H9 (cell line): ENCODE data around the gene MCU. TPM values are rescaled to one million over a fixed set of nuclear protein-coding genes. Genes with fewer than 3 reads are reported as not detected.

ENCODE experiments used
- DNase-seq: peaks from one replicate; pipeline ENCODE4 v3.0.0-alpha.2; 2017
- H2AFZ ChIP-seq: one replicate; pipeline ENCODE4 v1.6.1; 2013; ENCODE audit warnings: mild to moderate bottlenecking, low read length, control low read depth, moderate library complexity
- H2AK5ac ChIP-seq: 2 replicates; pipeline ENCODE4 v1.6.1; 2013; ENCODE audit warnings: low read length, control low read depth, mixed read lengths; ENCODE audit not compliant: insufficient read length
- H2BK120ac ChIP-seq: one replicate; pipeline ENCODE4 v1.6.1; 2013; ENCODE audit warnings: low read depth, mild to moderate bottlenecking, low read length, control low read depth, inconsistent platforms; ENCODE audit not compliant: poor library complexity, severe bottlenecking
- H2BK12ac ChIP-seq: 2 replicates; pipeline ENCODE4 v1.6.1; 2013; ENCODE audit warnings: low read length, control low read depth, mixed read lengths, low read depth; ENCODE audit not compliant: insufficient read length
- H2BK15ac ChIP-seq: 2 replicates; pipeline ENCODE4 v1.6.1; 2013; ENCODE audit warnings: low read depth, low read length, control low read depth
- H2BK20ac ChIP-seq: one replicate; pipeline ENCODE4 v1.6.1; 2013; ENCODE audit warnings: low read depth, mild to moderate bottlenecking, low read length, control low read depth, inconsistent platforms; ENCODE audit not compliant: poor library complexity, severe bottlenecking
- H2BK5ac ChIP-seq: 2 replicates; pipeline ENCODE4 v1.6.1; 2013; ENCODE audit warnings: low read length, control low read depth, mixed read lengths; ENCODE audit not compliant: insufficient read length
- H3K14ac ChIP-seq: 2 replicates; pipeline ENCODE4 v1.6.1; 2013; ENCODE audit warnings: low read length, control low read depth; ENCODE audit not compliant: insufficient read depth
- H3K18ac ChIP-seq: 2 replicates; pipeline ENCODE4 v1.6.1; 2013; ENCODE audit warnings: low read depth, mild to moderate bottlenecking, mixed read lengths, low read length, control low read depth; ENCODE audit not compliant: insufficient read length
- H3K23ac ChIP-seq: 2 replicates; pipeline ENCODE4 v1.6.1; 2013; ENCODE audit warnings: low read length, control low read depth, mixed read lengths, low read depth; ENCODE audit not compliant: insufficient read length
- H3K23me2 ChIP-seq: 2 replicates; pipeline ENCODE4 v1.6.1; 2013; ENCODE audit warnings: low read depth, mild to moderate bottlenecking, mixed read lengths, low read length, control low read depth; ENCODE audit not compliant: insufficient read length, poor library complexity, severe bottlenecking
- H3K27ac ChIP-seq: 2 replicates; pipeline ENCODE4 v1.5.1; 2013; ENCODE audit warnings: low read length, control low read depth, mixed read lengths, low read depth; ENCODE audit not compliant: insufficient read length
- H3K27me3 ChIP-seq: 2 replicates; pipeline ENCODE4 v1.6.1; 2013; ENCODE audit warnings: low read length, control low read depth, inconsistent platforms; ENCODE audit not compliant: insufficient read depth
- H3K4ac ChIP-seq: 2 replicates; pipeline ENCODE4 v1.6.1; 2013; ENCODE audit warnings: low read depth, mild to moderate bottlenecking, control low read depth, inconsistent platforms, low read length, moderate library complexity
- H3K4me1 ChIP-seq: 2 replicates; pipeline ENCODE4 v1.6.1; 2013; ENCODE audit warnings: low read length, control low read depth, inconsistent platforms; ENCODE audit not compliant: insufficient read depth
- H3K4me2 ChIP-seq: 2 replicates; pipeline ENCODE4 v1.6.1; 2013; ENCODE audit warnings: low read length, control low read depth, mixed read lengths; ENCODE audit not compliant: insufficient read length, insufficient read depth
- H3K56ac ChIP-seq: 2 replicates; pipeline ENCODE4 v1.6.1; 2013; ENCODE audit warnings: low read depth, mild to moderate bottlenecking, mixed read lengths, low read length, control low read depth; ENCODE audit not compliant: insufficient read length
- H3K79me1 ChIP-seq: 2 replicates; pipeline ENCODE4 v1.6.1; 2013; ENCODE audit warnings: low read depth, mild to moderate bottlenecking, moderate library complexity, low read length, control low read depth, inconsistent platforms; ENCODE audit not compliant: insufficient read depth, poor library complexity, severe bottlenecking
- H3K79me2 ChIP-seq: 2 replicates; pipeline ENCODE4 v1.6.1; 2013; ENCODE audit warnings: low read length, control low read depth, inconsistent platforms; ENCODE audit not compliant: insufficient read depth
- H3K9ac ChIP-seq: 2 replicates; pipeline ENCODE4 v1.6.1; 2013; ENCODE audit warnings: low read length, control low read depth, mixed read lengths; ENCODE audit not compliant: insufficient read length; ENCODE audit errors: extremely low read depth
- H3K9me3 ChIP-seq: one replicate; pipeline ENCODE4 v1.6.1; 2013; ENCODE audit warnings: low read depth, low read length, inconsistent platforms; ENCODE audit not compliant: control insufficient read depth
- H3T11ph ChIP-seq: one replicate; pipeline ENCODE4 v1.6.1; 2013; ENCODE audit warnings: mild to moderate bottlenecking, low read length, control low read depth, inconsistent platforms
- H4K20me1 ChIP-seq: one replicate; pipeline ENCODE4 v1.6.1; 2013; ENCODE audit not compliant: control insufficient read depth, insufficient read length, insufficient read depth
- H4K5ac ChIP-seq: 2 replicates; pipeline ENCODE4 v1.6.1; 2013; ENCODE audit warnings: low read depth, mild to moderate bottlenecking, mixed read lengths, low read length, control low read depth; ENCODE audit not compliant: insufficient read length
- H4K8ac ChIP-seq: replicated peaks from 2 replicates; pipeline ENCODE4 v1.6.1; 2013; ENCODE audit warnings: low read length, control low read depth, mixed read lengths, low read depth; ENCODE audit not compliant: insufficient read length
- H4K91ac ChIP-seq: 2 replicates; pipeline ENCODE4 v1.6.1; 2013; ENCODE audit warnings: low read depth, mild to moderate bottlenecking, moderate library complexity, mixed read lengths, low read length, control low read depth; ENCODE audit not compliant: insufficient read length
- H3K27ac Mint-ChIP-seq, 3 experiments: 2 replicates in 2 of 3; 3 replicates in 1 of 3; pipeline ENCODE4 v1.8.0; 2020 to 2021; ENCODE audit warnings: mixed read lengths in 3 of 3, mild to moderate bottlenecking in 1 of 3, moderate library complexity in 1 of 3
- H3K27me3 Mint-ChIP-seq: 2 replicates; pipeline ENCODE4 v1.8.0; 2021; ENCODE audit warnings: low read depth, mild to moderate bottlenecking, moderate library complexity, mixed read lengths
- H3K36me3 Mint-ChIP-seq, 3 experiments: 2 replicates in 2 of 3; 3 replicates in 1 of 3; pipeline ENCODE4 v1.8.0; 2020 to 2021; ENCODE audit warnings: low read depth in 3 of 3, mixed read lengths in 3 of 3; ENCODE audit not compliant: insufficient read depth in 1 of 3
- H3K4me1 Mint-ChIP-seq, 2 experiments: 2 replicates each; pipeline ENCODE4 v1.8.0; 2020; ENCODE audit warnings: mixed read lengths in 2 of 2
- H3K4me3 Mint-ChIP-seq, 2 experiments: 2 replicates in 1 of 2; 3 replicates in 1 of 2; pipeline ENCODE4 v1.8.0; 2020 to 2021; ENCODE audit warnings: mild to moderate bottlenecking in 2 of 2, mixed read lengths in 2 of 2, moderate library complexity in 1 of 2
- H3K9me3 Mint-ChIP-seq, 2 experiments: 2 replicates in 1 of 2; 3 replicates in 1 of 2; pipeline ENCODE4 v1.8.0; 2020; ENCODE audit warnings: mild to moderate bottlenecking in 2 of 2, mixed read lengths in 2 of 2, moderate library complexity in 1 of 2
- WGBS: extraction: QIAGEN DNeasy Blood & Tissue Kit; methylation state at CpG from one replicate; pipeline ENCODE4 v1.1.7; 2013; ENCODE audit warnings: missing lambda C conversion rate, low lambda C conversion rate, mixed read lengths; ENCODE audit not compliant: insufficient read length; ENCODE audit errors: extremely low coverage; 5-methylcytosine and 5-hydroxymethylcytosine counted together
- total RNA-seq: library from RNA; stranded (reverse); gene quantifications from 2 replicates; pipeline ENCODE4 v1.2.1, GENCODE V29; 2021
- TF ChIP-seq, protein P1 (sequence below): fragments of 200-600 bp; sonication (generic); conservative IDR thresholded peaks from 3 replicates; pipeline ENCODE4 v1.8.0; 2021; ENCODE audit warnings: antibody characterized with exemption, mild to moderate bottlenecking

The MCU gene
- total RNA-seq, 1 experiment from 2014 or later: 36.6 TPM

DNA sequence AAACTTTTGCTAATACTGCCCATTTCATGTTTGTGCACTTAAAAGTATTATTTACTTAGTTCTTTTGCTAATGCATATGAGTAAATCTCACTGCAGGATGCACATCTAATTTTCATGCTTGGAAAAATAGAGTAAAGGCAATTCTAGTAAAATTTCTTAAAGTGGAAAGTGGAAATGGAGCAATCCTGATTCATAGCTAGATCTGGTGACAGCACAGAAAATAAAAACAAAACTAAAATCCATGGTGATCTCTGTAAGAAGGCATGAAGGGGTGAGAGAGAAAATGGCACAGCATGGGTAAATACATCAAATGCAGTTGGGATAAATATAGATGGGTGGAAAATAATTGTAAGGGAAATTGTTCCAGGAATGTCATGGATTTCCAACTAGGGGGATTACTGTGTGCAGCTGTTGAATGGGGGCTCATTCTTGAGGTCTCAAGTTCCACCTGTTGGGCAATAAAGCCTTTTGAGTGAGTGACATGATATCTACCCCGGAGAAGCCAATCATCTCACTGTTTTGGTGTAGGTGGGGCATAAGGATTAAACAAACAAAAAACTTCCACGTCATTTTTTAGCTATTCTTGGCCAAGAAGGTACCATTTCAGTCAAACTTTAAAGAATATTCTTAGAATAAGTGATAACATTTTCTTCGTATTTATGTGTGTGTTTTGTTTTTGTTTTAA lies 1.7 kb upstream of the MCU start:
- Histone ChIP-seq H3K9me3 (no peaks in the 10 kb centered on the region), H4K20me1 (no peaks in the 10 kb centered on the region), H2AK5ac (no peak overlapping the region), H2BK120ac (no peak overlapping the region), H2BK20ac (no peak overlapping the region), H4K5ac (no peak overlapping the region), H3K23me2 (peaks cover 7% of the 10 kb centered on the region), H2BK15ac (no peak overlapping the region), H3K4ac (no peak overlapping the region), H3K18ac (no peak overlapping the region), H3K9ac (no peak overlapping the region), H2BK12ac (no peak overlapping the region), H3K4me1 (peaks cover 8% of the 10 kb centered on the region; the same call in 1 of the 2 replicates), H2AFZ (no peak overlapping the region), H3K14ac (no peak overlapping the region), H3K23ac (no peak overlapping the region), H2BK5ac (no peak overlapping the region), H3K79me2 (peaks cover 20% of the 10 kb centered on the region; the same call in 1 of the 2 replicates), H3K4me2 (no peak overlapping the region), H3K56ac (no peak overlapping the region), H4K8ac (no peak overlapping the region), H3K79me1 (peaks cover 4% of the 10 kb centered on the region), H3K27ac (no peak overlapping the region), H3K27me3 (no peaks in the 10 kb centered on the region), H4K91ac (no peak overlapping the region), H3T11ph (no peak overlapping the region)
- Mint-ChIP-seq H3K9me3 (no peaks in the 10 kb centered on the region; a peak in 1 of 5 replicates), H3K4me1 (peaks cover 28 to 36% of the 10 kb centered on the region in 2 experiments), H3K27ac (no peak overlapping the region), H3K27me3 (no peaks in the 10 kb centered on the region), H3K36me3 (no peaks in the 10 kb centered on the region), H3K4me3 (no peak overlapping the region)
- TF ChIP-seq, protein P1, sequence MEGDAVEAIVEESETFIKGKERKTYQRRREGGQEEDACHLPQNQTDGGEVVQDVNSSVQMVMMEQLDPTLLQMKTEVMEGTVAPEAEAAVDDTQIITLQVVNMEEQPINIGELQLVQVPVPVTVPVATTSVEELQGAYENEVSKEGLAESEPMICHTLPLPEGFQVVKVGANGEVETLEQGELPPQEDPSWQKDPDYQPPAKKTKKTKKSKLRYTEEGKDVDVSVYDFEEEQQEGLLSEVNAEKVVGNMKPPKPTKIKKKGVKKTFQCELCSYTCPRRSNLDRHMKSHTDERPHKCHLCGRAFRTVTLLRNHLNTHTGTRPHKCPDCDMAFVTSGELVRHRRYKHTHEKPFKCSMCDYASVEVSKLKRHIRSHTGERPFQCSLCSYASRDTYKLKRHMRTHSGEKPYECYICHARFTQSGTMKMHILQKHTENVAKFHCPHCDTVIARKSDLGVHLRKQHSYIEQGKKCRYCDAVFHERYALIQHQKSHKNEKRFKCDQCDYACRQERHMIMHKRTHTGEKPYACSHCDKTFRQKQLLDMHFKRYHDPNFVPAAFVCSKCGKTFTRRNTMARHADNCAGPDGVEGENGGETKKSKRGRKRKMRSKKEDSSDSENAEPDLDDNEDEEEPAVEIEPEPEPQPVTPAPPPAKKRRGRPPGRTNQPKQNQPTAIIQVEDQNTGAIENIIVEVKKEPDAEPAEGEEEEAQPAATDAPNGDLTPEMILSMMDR: no peak
- no CpG with 5 or more reads among the region's 3 CpGs for WGBS
- no peak for DNase-seq
